Measurements from ENCODE around the gene C16orf89.

DNA sequence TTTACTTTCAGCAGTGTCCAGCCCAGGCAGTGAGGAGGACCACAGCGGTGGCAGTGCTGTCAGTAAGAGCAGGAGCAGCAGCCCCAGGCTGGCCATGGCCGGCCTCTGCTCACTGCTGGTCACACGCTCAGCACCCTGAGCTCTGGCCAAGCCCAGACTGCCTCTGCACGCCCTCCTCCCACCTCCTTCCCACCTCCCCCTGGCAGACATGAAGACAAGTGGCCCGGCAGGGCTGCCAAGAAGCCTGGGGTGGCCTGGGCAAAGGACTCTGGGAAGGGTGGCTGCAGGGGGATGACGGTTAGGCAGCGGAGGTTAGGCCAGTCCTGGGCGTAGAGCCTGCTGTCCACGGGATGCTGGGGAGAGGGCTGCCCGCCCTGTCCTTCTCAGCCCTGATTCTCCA lies at the start of gene C16orf89:
- TF ChIP-seq, protein P1, sequence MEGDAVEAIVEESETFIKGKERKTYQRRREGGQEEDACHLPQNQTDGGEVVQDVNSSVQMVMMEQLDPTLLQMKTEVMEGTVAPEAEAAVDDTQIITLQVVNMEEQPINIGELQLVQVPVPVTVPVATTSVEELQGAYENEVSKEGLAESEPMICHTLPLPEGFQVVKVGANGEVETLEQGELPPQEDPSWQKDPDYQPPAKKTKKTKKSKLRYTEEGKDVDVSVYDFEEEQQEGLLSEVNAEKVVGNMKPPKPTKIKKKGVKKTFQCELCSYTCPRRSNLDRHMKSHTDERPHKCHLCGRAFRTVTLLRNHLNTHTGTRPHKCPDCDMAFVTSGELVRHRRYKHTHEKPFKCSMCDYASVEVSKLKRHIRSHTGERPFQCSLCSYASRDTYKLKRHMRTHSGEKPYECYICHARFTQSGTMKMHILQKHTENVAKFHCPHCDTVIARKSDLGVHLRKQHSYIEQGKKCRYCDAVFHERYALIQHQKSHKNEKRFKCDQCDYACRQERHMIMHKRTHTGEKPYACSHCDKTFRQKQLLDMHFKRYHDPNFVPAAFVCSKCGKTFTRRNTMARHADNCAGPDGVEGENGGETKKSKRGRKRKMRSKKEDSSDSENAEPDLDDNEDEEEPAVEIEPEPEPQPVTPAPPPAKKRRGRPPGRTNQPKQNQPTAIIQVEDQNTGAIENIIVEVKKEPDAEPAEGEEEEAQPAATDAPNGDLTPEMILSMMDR (IDR thresholded peaks at IDR 0.05), result no peak
- TF ChIP-seq POLR2AphosphoS5 (IDR thresholded peaks at IDR 0.05) (no peak), EP300 (IDR thresholded peaks at IDR 0.05) (no peak)
